Thyroid gland (tissue), 4 donors: ENCODE measurements around the gene ZCCHC24. TPM values are rescaled to one million over a fixed set of nuclear protein-coding genes. Genes with fewer than 3 reads are reported as not detected.
"Not testable (repeated sequence)": the region's sequence is repeated elsewhere in the genome, so short reads cannot be mapped to it uniquely, and the experiment has no call there.

Source experiments
- DNase-seq, 2 donors: peaks; one replicate each; pipeline ENCODE4 v3.0.0-alpha.2; 2019
- H3K27ac ChIP-seq, 3 donors: fragments of 200-600 bp; sonication (generic); 1 replicate in 2 of 3; 2 replicates in 1 of 3; pipeline ENCODE4 v1.5.1; 2016 to 2019; ENCODE audit warnings: mild to moderate bottlenecking in 1 of 3, moderate library complexity in 1 of 3
- H3K27me3 ChIP-seq: fragments of 200-600 bp; sonication (generic); one replicate; pipeline ENCODE4 v1.5.1; 2019
- H3K36me3 ChIP-seq, 2 donors: fragments of 200-600 bp; sonication (generic); one replicate each; pipeline ENCODE4 v1.5.1; 2016 to 2019
- H3K4me1 ChIP-seq, 2 donors: fragments of 200-600 bp; sonication (generic); one replicate each; pipeline ENCODE4 v1.5.1; 2017 to 2019
- H3K4me3 ChIP-seq, 3 donors: fragments of 200-600 bp; sonication (generic); replicated peaks in 1 of 3; 1 replicate in 2 of 3; 2 replicates in 1 of 3; pipeline ENCODE4 v1.5.1; 2016; ENCODE audit warnings: mild to moderate bottlenecking in 1 of 3
- H3K9me3 ChIP-seq: fragments of 200-600 bp; sonication (generic); one replicate; pipeline ENCODE4 v1.5.1; 2017
- POLR2A ChIP-seq, 2 donors: fragments of 450-650 bp; IDR thresholded peaks; one replicate each; pipeline ENCODE4 v1.6.1; 2017; ENCODE audit warnings: antibody characterized with exemption in 2 of 2, mild to moderate bottlenecking in 2 of 2, moderate library complexity in 1 of 2
- WGBS, 2 donors: methylation state at CpG; one replicate each; pipeline ENCODE4 v1.1.5; 2017; 5-methylcytosine and 5-hydroxymethylcytosine counted together
- intact Hi-C: fragments of 100-400 bp; cut with DNase I; formaldehyde crosslinking; loops from one replicate; pipeline ENCODE4 v1.15.1; 2023
- total RNA-seq, 4 donors: library from RNA; depleted of rRNA; stranded (reverse); fragments of >200 nt; gene quantifications; one replicate each; pipeline ENCODE4 v1.2.3, GENCODE V29; 2016
- TF ChIP-seq, protein P1 (sequence below), 6 experiments: fragments of 200-600 bp in 3 of 6; fragments of 450-650 bp in 3 of 6; sonication (generic) in 3 of 6; IDR thresholded peaks; one replicate each; pipeline ENCODE4 v1.5.1; 2016 to 2019; ENCODE audit warnings: antibody characterized with exemption in 6 of 6, mild to moderate bottlenecking in 2 of 6, inconsistent platforms in 1 of 6, moderate library complexity in 1 of 6

The ZCCHC24 gene
- total RNA-seq, 4 donors from 2014 or later, result 25.4 to 48.8 (median 33.3) TPM

DNA sequence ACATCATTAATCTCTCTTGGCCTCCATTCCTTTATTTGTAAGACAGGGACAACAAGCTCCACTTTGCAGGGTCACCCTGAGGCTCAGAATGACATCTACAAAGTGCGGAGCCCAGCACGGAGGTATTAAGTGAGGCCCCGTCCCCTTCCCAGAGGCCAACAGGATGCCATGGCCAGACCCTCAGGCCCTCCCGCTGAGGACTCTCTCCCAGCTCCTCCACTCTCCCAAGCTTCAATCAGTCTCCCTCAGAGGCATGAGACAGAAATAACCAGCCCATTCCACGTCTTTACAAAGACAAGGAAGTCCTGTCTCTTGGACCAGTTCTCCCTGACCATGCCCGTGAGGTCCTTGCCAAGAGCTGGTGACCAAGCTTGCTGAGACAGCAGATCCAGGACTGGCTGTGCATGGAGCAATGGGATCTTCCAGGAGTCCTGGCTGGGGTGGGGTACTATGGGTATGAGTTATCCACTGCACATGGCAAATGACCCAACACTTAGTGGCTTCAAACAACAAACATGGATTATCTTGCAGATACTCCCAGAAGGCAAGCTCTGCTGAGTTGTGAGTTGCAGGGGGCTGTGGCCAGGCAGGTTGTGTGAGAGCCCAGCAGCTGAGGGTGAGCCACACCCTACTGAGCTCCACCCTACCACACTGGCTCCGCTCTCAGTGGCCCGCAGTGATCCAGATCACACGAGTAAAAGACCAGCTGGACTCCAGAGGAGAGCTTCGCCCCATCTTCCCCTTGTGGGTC lies 102.4 kb downstream of the ZCCHC24 start:
- H3K9me3 ChIP-seq, result no peaks in the 10 kb centered on the region
- H3K27me3 ChIP-seq, result no peaks in the 10 kb centered on the region
- H3K4me3 ChIP-seq, result no peak overlapping the region
- TF ChIP-seq, protein P1, sequence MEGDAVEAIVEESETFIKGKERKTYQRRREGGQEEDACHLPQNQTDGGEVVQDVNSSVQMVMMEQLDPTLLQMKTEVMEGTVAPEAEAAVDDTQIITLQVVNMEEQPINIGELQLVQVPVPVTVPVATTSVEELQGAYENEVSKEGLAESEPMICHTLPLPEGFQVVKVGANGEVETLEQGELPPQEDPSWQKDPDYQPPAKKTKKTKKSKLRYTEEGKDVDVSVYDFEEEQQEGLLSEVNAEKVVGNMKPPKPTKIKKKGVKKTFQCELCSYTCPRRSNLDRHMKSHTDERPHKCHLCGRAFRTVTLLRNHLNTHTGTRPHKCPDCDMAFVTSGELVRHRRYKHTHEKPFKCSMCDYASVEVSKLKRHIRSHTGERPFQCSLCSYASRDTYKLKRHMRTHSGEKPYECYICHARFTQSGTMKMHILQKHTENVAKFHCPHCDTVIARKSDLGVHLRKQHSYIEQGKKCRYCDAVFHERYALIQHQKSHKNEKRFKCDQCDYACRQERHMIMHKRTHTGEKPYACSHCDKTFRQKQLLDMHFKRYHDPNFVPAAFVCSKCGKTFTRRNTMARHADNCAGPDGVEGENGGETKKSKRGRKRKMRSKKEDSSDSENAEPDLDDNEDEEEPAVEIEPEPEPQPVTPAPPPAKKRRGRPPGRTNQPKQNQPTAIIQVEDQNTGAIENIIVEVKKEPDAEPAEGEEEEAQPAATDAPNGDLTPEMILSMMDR (IDR thresholded peaks at IDR 0.05), result no peak
- no peak for TF ChIP-seq POLR2A (IDR thresholded peaks at IDR 0.05)
- no peaks in the 10 kb centered on the region for H3K36me3 ChIP-seq
- WGBS, 2 donors, result 87 to 89% methylated on average over 10 of the region's 10 CpGs
- no peak for DNase-seq
- no peak overlapping the region for H3K27ac ChIP-seq
- intact Hi-C loops, result no loop called here
- H3K4me1 ChIP-seq, result peaks cover 7 to 30% of the 10 kb centered on the region in 2 donors

DNA sequence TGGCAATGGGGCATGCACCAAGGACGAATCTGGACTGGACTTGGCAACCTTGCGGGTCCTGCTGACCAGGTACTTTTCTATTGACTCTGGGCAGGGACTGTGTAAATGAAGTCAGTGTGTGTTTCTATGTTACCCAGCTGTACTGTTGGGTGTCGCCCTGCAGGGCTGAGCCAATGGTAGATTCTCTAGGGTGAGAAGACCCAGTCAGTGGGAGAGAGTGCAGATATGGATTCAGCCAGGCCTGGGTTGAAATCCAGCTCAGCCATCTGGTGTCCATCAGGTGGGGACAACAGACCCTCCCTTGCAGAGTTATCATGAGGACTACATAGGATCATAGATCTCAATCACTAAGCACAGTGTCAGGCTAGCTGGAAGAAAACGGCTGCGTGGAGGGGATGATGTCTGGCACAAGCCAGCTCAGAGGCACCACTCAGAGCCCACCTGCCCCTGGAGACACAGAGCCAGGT lies 103.1 kb downstream of the ZCCHC24 start:
- peaks cover 7 to 30% of the 10 kb centered on the region in 2 donors for H3K4me1 ChIP-seq
- intact Hi-C loops, result no loop called here
- peak in 1 of 2 donors; percentile 42 for DNase-seq
- WGBS, 2 donors, result 72 to 77% methylated on average over 5 of the region's 5 CpGs
- H3K27ac ChIP-seq, result no peak overlapping the region
- no peak overlapping the region for H3K4me3 ChIP-seq
- H3K9me3 ChIP-seq, result no peaks in the 10 kb centered on the region
- H3K36me3 ChIP-seq, result no peaks in the 10 kb centered on the region
- no peak for TF ChIP-seq POLR2A (IDR thresholded peaks at IDR 0.05)
- TF ChIP-seq, protein P1 (IDR thresholded peaks at IDR 0.05), result no peak
- no peaks in the 10 kb centered on the region for H3K27me3 ChIP-seq

DNA sequence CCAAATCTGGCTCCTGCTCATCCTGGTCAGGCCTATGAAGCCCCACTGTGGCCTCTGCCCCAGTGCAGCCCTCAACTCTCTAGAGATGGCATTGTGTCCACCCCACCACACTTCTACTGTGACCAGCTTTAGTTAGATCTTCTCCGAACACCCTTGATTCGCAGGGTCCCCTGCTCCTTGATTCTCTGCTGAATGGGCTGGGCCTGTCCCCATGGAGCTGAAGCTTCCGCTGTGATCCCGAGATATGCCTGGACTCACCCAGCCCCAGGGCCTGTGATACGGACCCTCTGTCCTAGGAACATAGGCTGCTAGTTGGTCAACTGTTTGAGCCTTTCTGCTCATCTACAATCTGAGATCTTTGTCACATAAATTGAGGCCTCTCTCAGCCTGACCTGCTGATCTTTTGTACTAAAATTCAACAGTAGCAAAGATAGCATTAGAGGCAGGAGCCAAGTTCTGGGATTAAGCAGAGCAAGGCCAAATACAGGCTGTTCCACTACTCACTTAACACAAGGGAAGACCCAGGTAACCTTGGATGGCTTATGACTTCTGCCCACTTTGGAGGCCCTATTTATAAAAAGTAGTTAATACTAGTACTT lies 104.7 kb downstream of the ZCCHC24 start:
- H3K27ac ChIP-seq, result peak overlapping the region in 1 of 3 donors; percentile 28
- DNase-seq, result no peak
- WGBS, 2 donors, result 93 to 96% methylated on average over 5 of the region's 5 CpGs
- H3K4me3 ChIP-seq, result no peak overlapping the region
- H3K9me3 ChIP-seq, result no peaks in the 10 kb centered on the region
- no peak for TF ChIP-seq POLR2A (IDR thresholded peaks at IDR 0.05)
- TF ChIP-seq, protein P1 (IDR thresholded peaks at IDR 0.05), result no peak
- intact Hi-C loops, result no loop called here
- H3K36me3 ChIP-seq, result no peaks in the 10 kb centered on the region
- no peaks in the 10 kb centered on the region for H3K27me3 ChIP-seq
- peaks cover 5 to 33% of the 10 kb centered on the region in 2 donors for H3K4me1 ChIP-seq

DNA sequence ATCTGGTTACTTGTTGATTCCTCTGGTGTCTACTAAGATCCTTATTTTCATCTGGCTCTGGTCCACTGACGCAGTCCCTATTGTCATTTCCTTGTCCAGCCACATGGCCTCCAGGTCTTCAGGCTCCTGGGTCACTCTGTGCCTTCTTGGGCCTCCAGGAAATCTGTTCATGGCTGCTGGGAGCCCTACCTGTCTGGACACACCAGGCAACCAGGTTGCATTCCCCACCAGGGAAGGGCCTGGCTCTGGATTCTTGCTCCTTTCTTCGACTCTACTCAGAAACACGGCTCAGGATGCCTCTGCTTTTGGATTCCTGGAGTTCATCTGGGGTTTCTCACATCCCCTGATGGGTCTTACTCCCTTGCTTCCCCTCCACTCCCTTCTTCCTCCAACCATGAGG lies 106.2 kb downstream of the ZCCHC24 start:
- DNase-seq, result no peak
- TF ChIP-seq, protein P1 (IDR thresholded peaks at IDR 0.05), result no peak
- TF ChIP-seq POLR2A (IDR thresholded peaks at IDR 0.05), result no peak
- no peaks in the 10 kb centered on the region for H3K27me3 ChIP-seq
- peaks cover 17 to 42% of the 10 kb centered on the region in 2 donors for H3K4me1 ChIP-seq
- 81 to 98% methylated on average over 3 of the region's 3 CpGs for WGBS, 2 donors
- H3K36me3 ChIP-seq, result no peaks in the 10 kb centered on the region
- no peaks in the 10 kb centered on the region for H3K9me3 ChIP-seq
- no peak overlapping the region for H3K4me3 ChIP-seq
- H3K27ac ChIP-seq, result no peak overlapping the region
- intact Hi-C loops, result no loop called here

DNA sequence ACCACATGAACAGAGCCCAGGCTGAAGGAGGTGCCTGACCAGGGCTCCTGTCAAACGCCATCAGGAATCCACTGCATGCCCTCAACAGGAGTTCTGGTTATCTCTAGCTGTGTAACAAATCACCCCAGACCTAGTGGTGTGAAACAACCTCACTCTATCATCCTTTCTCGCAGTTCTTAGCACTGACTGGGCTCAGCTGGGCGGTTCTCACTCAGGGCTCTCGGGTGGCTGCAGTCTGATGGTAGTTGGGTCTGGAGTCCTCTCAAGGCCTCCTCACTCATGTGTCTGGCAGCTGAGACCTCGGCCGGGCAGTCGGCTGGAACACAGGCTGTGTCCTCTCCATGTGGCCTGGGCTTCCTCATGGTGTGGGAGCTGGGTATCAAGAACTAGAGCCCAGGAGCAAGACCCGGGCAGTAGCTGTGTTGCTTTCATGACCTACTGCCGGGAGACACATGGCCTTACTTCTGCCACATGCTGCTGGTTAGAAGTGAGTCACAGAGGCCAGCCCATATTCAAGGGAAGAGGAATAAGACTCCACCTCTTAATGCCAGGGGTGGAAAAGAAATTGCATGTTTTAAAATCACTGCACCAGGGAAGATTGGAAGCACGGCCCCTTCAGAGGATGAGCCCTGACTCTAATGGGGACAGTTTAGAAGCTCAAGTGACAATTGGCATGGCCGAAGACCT lies 107.5 kb downstream of the ZCCHC24 start:
- H3K27ac ChIP-seq, H3K4me3 ChIP-seq, H3K9me3 ChIP-seq, intact Hi-C loops, DNase-seq, H3K36me3 ChIP-seq, H3K27me3 ChIP-seq: not testable (repeated sequence)
- 97 to 100% methylated on average over 4 to 7 of the region's 11 CpGs for WGBS, 2 donors
- H3K4me1 ChIP-seq, result peaks cover 17 to 41% of the 10 kb centered on the region in 2 donors
